BLaER1 treated with 17β-estradiol and CSF1 and Interleukin-3, amounts not matched to agents 10 nM and 100 nM (cell line): ENCODE measurements around the gene PKD1L1.
A peak's percentile ranks its signal among the peaks of the same experiment; 100 is the strongest.
"Not testable (repeated sequence)": the region's sequence is repeated elsewhere in the genome, so short reads cannot be mapped to it uniquely, and the experiment has no call there.

Experiments used
- H3K27ac ChIP-seq, 11 experiments: shearing (Covaris generic); formaldehyde crosslinking; 2 replicates each; pipeline ENCODE4 v1.8.1; 2022
- H3K27me3 ChIP-seq, 11 experiments: shearing (Covaris generic); formaldehyde crosslinking; 2 replicates each; pipeline ENCODE4 v1.8.1; 2022
- H3K36me3 ChIP-seq, 11 experiments: shearing (Covaris generic); formaldehyde crosslinking; 2 replicates each; pipeline ENCODE4 v1.8.1; 2022
- H3K4me1 ChIP-seq, 10 experiments: shearing (Covaris generic); formaldehyde crosslinking; 2 replicates each; pipeline ENCODE4 v1.8.1; 2022
- H3K4me2 ChIP-seq, 11 experiments: shearing (Covaris generic); formaldehyde crosslinking; 2 replicates each; pipeline ENCODE4 v1.8.1; 2022
- H3K4me3 ChIP-seq, 10 experiments: shearing (Covaris generic); formaldehyde crosslinking; 2 replicates each; pipeline ENCODE4 v1.8.1; 2022
- H3K9ac ChIP-seq, 11 experiments: shearing (Covaris generic); formaldehyde crosslinking; 2 replicates each; pipeline ENCODE4 v1.8.1; 2022
- H3K9me3 ChIP-seq, 11 experiments: shearing (Covaris generic); formaldehyde crosslinking; replicated peaks in 1 of 11; 2 replicates each; pipeline ENCODE4 v1.8.1; 2022
- H4K20me1 ChIP-seq, 11 experiments: shearing (Covaris generic); formaldehyde crosslinking; 2 replicates each; pipeline ENCODE4 v1.8.1; 2022
- Cebpa-rat ChIP-seq, 11 experiments: shearing (Covaris generic); IDR thresholded peaks; 2 replicates each; pipeline ENCODE4 v1.8.1; 2022

The PKD1L1 gene

DNA sequence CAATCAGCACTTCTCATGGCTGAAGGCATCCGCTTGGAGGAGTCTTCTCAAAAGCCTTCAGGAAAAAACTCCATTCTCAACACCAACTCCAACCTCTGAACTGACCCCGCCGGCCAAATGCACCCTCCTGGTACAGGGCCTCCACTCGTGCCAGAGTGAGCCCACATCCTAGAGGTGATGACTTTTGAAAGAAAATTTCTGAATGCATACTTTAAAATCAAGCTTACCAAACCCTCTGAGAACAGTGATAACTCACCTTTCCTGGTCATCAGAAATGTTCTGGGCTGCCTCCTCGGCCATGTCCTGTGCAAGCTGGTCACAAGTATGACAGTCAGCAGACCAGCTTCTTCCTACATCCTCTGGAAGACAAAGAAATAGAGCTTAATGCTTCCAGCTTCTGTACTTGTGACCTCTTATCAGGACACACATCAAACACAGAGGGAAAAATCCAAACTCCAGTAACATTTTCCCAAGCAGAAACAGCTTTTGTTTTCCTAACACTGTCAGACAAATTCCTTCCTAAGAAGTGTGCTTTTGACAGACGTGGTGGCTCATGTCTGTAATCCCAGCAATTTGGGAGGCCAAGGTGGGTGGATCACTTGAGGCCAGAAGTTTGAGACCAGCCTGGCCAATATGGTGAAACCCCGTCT, at the start of gene PKD1L1:
PKD1L1 (minus strand) TSS at position 326 of the 650 bp plus-strand sequence; CDS start at position 300, 26 bp downstream.
- H3K4me3 ChIP-seq: no peak within 1 kb of the TSS
- H3K27me3 ChIP-seq: no peaks in the 10 kb centered on the region
- no peaks in the 10 kb centered on the region for H3K9me3 ChIP-seq
- H3K4me2 ChIP-seq: no peak within 1 kb of the TSS
- no peak for TF ChIP-seq Cebpa-rat (IDR thresholded peaks at IDR 0.05)
- H3K36me3 ChIP-seq: peaks cover 0 to 5% (median 0%) of the 10 kb centered on the region in 11 experiments; a peak in 2 of 22 replicates
- peaks cover 0 to 6% (median 2%) of the 10 kb centered on the region in 10 experiments; a peak in 7 of 20 replicates for H3K4me1 ChIP-seq
- H4K20me1 ChIP-seq: no peaks in the 10 kb centered on the region
- H3K9ac ChIP-seq: no peak within 1 kb of the TSS
- H3K27ac ChIP-seq: no peak within 1 kb of the TSS

- H3K9me3 ChIP-seq: no peaks in the 10 kb centered on the region
- no peaks in the 10 kb centered on the region for H3K36me3 ChIP-seq
- TF ChIP-seq Cebpa-rat (IDR thresholded peaks at IDR 0.05): no peak
- peak overlapping the region; percentile 50 to 72 (median 60); a peak in 16 of 20 replicates for H3K4me3 ChIP-seq
- peak overlapping the region; percentile 59 to 86 (median 72) for H3K4me2 ChIP-seq
- no peaks in the 10 kb centered on the region for H4K20me1 ChIP-seq
- peak overlapping the region; percentile 35 to 80 (median 75); a peak in 19 of 22 replicates for H3K9ac ChIP-seq
- peak overlapping the region; percentile 57 to 82 (median 74) for H3K27ac ChIP-seq
- no peaks in the 10 kb centered on the region for H3K27me3 ChIP-seq
- peaks cover 11 to 19% (median 15%) of the 10 kb centered on the region in 10 experiments; a peak in 19 of 20 replicates for H3K4me1 ChIP-seq
These were observed 44.2 kb upstream of the PKD1L1 start for GRCh38 chr7:47992446-47992845.

GRCh38 chr7:47991741-47992311, 43.6 kb upstream of the PKD1L1 start:
- Histone ChIP-seq H3K4me1 (peaks cover 11 to 19% (median 15%) of the 10 kb centered on the region in 10 experiments; a peak in 19 of 20 replicates), H3K27ac (peak overlapping the region; percentile 57 to 82 (median 74)), H3K9ac (peak overlapping the region; percentile 35 to 80 (median 75); a peak in 21 of 22 replicates), H3K4me2 (peak overlapping the region; percentile 59 to 86 (median 72)), H3K36me3 (no peaks in the 10 kb centered on the region), H4K20me1 (no peaks in the 10 kb centered on the region), H3K27me3 (no peaks in the 10 kb centered on the region), H3K4me3 (peak overlapping the region; percentile 50 to 72 (median 60)), H3K9me3 (no peaks in the 10 kb centered on the region)
- no peak for TF ChIP-seq Cebpa-rat (IDR thresholded peaks at IDR 0.05)

- Histone ChIP-seq H3K27me3 (no peaks in the 10 kb centered on the region), H3K9ac (peak overlapping the region; percentile 35 to 80 (median 75); a peak in 21 of 22 replicates), H3K27ac (peak overlapping the region; percentile 36 to 82 (median 74); a peak in 21 of 22 replicates), H3K9me3 (no peaks in the 10 kb centered on the region), H3K4me2 (peak overlapping the region; percentile 59 to 86 (median 72)), H4K20me1 (no peaks in the 10 kb centered on the region), H3K4me1 (peaks cover 11 to 19% (median 15%) of the 10 kb centered on the region in 10 experiments; a peak in 19 of 20 replicates), H3K4me3 (peak overlapping the region; percentile 50 to 72 (median 60)), H3K36me3 (no peaks in the 10 kb centered on the region)
- no peak for TF ChIP-seq Cebpa-rat (IDR thresholded peaks at IDR 0.05)
These were observed 43.0 kb upstream of the PKD1L1 start for GRCh38 chr7:47991270-47991669.

DNA sequence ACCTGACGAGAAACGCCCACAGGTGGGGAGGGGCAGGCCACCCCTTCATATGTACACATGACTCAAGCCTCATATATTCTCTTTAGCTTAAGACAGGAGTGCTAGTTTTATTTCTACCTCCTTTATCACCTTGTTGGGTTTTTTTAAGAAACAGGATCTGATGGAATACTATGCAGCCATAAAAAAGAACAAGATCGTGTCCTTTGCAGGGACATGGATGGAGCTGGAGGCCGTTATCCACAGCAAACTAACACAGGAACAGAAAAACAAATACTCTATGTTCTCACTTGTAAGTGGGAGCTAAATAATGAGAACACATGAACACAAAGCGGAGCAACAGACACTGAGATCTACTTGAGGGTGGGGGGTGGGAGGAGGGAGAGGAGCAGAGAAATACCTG, 42.3 kb upstream of the PKD1L1 start:
- H3K4me3 ChIP-seq: no peak overlapping the region
- no peak overlapping the region for H3K9ac ChIP-seq
- no peaks in the 10 kb centered on the region for H3K9me3 ChIP-seq
- H3K27me3 ChIP-seq: no peaks in the 10 kb centered on the region
- H3K4me1 ChIP-seq: peaks cover 11 to 19% (median 15%) of the 10 kb centered on the region in 10 experiments; a peak in 19 of 20 replicates
- H3K4me2 ChIP-seq: no peak overlapping the region
- H3K36me3 ChIP-seq: no peaks in the 10 kb centered on the region
- no peak for TF ChIP-seq Cebpa-rat (IDR thresholded peaks at IDR 0.05)
- H4K20me1 ChIP-seq: no peaks in the 10 kb centered on the region
- H3K27ac ChIP-seq: no peak overlapping the region; a peak in 1 of 22 replicates

- not testable (repeated sequence) for H3K4me3 ChIP-seq, H3K9ac ChIP-seq, H3K27ac ChIP-seq, H3K27me3 ChIP-seq, H4K20me1 ChIP-seq, H3K9me3 ChIP-seq, H3K36me3 ChIP-seq, H3K4me2 ChIP-seq
- H3K4me1 ChIP-seq: peaks cover 11 to 19% (median 15%) of the 10 kb centered on the region in 10 experiments; a peak in 19 of 20 replicates
These were observed 41.5 kb upstream of the PKD1L1 start for GRCh38 chr7:47989607-47990400.

DNA sequence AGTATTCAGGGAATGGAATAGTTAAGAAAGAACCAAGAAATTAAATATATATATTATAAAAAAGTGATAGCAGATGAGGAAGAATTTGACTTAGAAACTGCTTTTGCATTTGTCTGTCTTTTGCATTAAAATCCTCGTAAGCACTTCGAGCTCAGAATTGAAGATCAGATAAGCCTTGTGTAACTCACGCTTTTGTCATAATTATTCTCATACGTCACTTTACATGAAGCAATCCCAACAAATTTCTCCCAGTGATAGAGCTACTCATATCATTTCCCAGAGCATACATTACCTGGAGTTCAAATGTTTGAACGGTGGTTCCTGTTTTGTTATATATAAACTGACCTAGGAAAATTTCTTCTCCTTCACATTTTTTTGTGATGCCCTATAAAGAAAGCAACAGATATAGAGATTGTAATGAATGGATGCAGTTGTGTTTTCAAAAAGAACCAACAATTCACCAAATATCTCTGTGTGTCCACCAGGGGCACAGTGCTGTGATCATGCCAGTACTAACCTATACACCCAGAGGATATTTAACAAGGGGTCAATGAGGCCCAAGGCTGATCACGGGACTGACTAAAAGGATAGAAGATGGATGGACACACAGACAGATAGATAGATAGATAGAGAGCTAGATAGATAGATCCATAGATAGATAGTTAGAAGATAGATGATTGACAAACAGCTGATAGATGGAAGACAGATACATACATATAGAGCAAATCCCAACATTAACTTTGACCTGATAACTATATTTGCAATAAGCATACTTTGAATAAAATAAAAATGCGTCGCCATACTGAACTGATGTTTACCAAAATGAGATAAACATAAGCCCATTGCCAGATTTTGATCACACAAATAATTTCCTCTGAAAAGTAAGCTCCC, 40.5 kb upstream of the PKD1L1 start:
- Histone ChIP-seq H3K4me3 (no peak overlapping the region), H3K9me3 (no peaks in the 10 kb centered on the region), H3K36me3 (no peaks in the 10 kb centered on the region), H3K4me2 (no peak overlapping the region), H3K4me1 (peaks cover 11 to 19% (median 15%) of the 10 kb centered on the region in 10 experiments; a peak in 19 of 20 replicates), H3K27ac (no peak overlapping the region), H4K20me1 (no peaks in the 10 kb centered on the region), H3K9ac (no peak overlapping the region), H3K27me3 (no peaks in the 10 kb centered on the region)
- no peak for TF ChIP-seq Cebpa-rat (IDR thresholded peaks at IDR 0.05)

DNA sequence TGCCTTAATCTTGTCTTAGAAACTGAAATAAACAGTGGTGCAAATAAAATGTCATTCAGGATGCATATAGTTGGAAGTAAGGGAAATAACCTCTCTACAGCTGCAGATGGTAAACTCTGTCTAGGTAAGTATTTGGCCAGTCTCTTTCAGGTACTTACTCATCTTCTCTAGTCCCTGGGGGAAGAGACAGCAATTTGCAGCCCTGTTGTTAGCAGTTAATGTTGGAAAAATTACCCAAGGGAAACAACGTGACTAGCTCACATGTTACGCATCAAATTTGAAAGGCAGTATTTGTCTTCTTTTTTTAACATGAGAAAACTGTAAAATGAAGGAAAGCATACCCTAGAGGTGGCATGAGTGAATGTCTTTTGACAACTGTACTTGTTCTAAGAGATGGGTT, 34.3 kb upstream of the PKD1L1 start:
- no peak overlapping the region for H3K27ac ChIP-seq
- no peak overlapping the region for H3K4me3 ChIP-seq
- no peaks in the 10 kb centered on the region for H3K27me3 ChIP-seq
- peaks cover 7 to 10% (median 8%) of the 10 kb centered on the region in 11 experiments for H3K36me3 ChIP-seq
- TF ChIP-seq Cebpa-rat (IDR thresholded peaks at IDR 0.05): no peak
- H3K4me2 ChIP-seq: no peak overlapping the region
- no peak overlapping the region for H3K9ac ChIP-seq
- H4K20me1 ChIP-seq: no peaks in the 10 kb centered on the region
- peaks cover 11 to 18% (median 12%) of the 10 kb centered on the region in 10 experiments for H3K4me1 ChIP-seq
- no peaks in the 10 kb centered on the region for H3K9me3 ChIP-seq

- Histone ChIP-seq H3K4me1 (peaks cover 11 to 21% (median 14%) of the 10 kb centered on the region in 10 experiments), H3K36me3 (peaks cover 27 to 29% (median 27%) of the 10 kb centered on the region in 11 experiments)
- not testable (repeated sequence) for H3K9me3 ChIP-seq, H3K27me3 ChIP-seq, H3K27ac ChIP-seq, H4K20me1 ChIP-seq, H3K4me3 ChIP-seq, H3K4me2 ChIP-seq, H3K9ac ChIP-seq
These were observed 32.4 kb upstream of the PKD1L1 start for GRCh38 chr7:47980648-47981047.
